Fibroblast of lung (primary cell): ENCODE results near the gene ITGB7. TPM values are rescaled to one million over a fixed set of nuclear protein-coding genes. Genes with fewer than 3 reads are reported as not detected.

ENCODE experiments used
- DNase-seq, 2 donors: peaks; one replicate each; pipeline versions ENCODE4 v3.0.0 to v3.0.0-alpha.2; 2010; ENCODE audit warnings: low read depth in 2 of 2
- H2AFZ ChIP-seq: 2 replicates; pipeline ENCODE4 v1.5.1; 2012; ENCODE audit warnings: low read length, control low read depth, inconsistent platforms
- H3K27ac ChIP-seq: 2 replicates; pipeline ENCODE4 v1.5.1; 2011; ENCODE audit warnings: low read length, control low read depth; ENCODE audit not compliant: insufficient read depth
- H3K27me3 ChIP-seq: 2 replicates; pipeline ENCODE4 v1.5.1; 2011; ENCODE audit warnings: mild to moderate bottlenecking, low read length; ENCODE audit not compliant: control insufficient read depth, insufficient read depth
- H3K36me3 ChIP-seq: 2 replicates; pipeline ENCODE4 v1.5.1; 2011; ENCODE audit warnings: low read length; ENCODE audit not compliant: control insufficient read depth, insufficient read depth
- H3K4me1 ChIP-seq: 2 replicates; pipeline ENCODE4 v1.5.1; 2011; ENCODE audit warnings: low read length; ENCODE audit not compliant: control insufficient read depth, insufficient read depth; ENCODE audit errors: extremely low read depth
- H3K4me2 ChIP-seq: 2 replicates; pipeline ENCODE4 v1.5.1; 2011; ENCODE audit warnings: low read length, control low read depth; ENCODE audit not compliant: insufficient read depth; ENCODE audit errors: extremely low read depth
- H3K4me3 ChIP-seq, 4 experiments: fragments of 200-600 bp in 1 of 4; sonication (generic) in 1 of 4; replicated peaks in 1 of 4; 2 replicates each; pipeline ENCODE4 v1.5.1; 2011 to 2016; ENCODE audit warnings: low read length in 4 of 4, low read depth in 3 of 4, mild to moderate bottlenecking in 3 of 4, control low read depth in 2 of 4, inconsistent platforms in 1 of 4, mixed read lengths in 1 of 4; ENCODE audit not compliant: insufficient read depth in 1 of 4; ENCODE audit errors: control extremely low read depth in 1 of 4
- H3K79me2 ChIP-seq: 2 replicates; pipeline ENCODE4 v1.5.1; 2012; ENCODE audit warnings: mild to moderate bottlenecking, low read length, inconsistent platforms; ENCODE audit not compliant: control insufficient read depth, insufficient read depth
- H3K9ac ChIP-seq: 2 replicates; pipeline ENCODE4 v1.5.1; 2011; ENCODE audit warnings: mild to moderate bottlenecking, low read length, control low read depth; ENCODE audit not compliant: insufficient read depth
- H3K9me3 ChIP-seq: 2 replicates; pipeline ENCODE4 v1.5.1; 2012; ENCODE audit warnings: low read depth, low read length; ENCODE audit not compliant: control insufficient read depth, insufficient read depth
- H4K20me1 ChIP-seq: 2 replicates; pipeline ENCODE4 v1.5.1; 2011; ENCODE audit warnings: low read length; ENCODE audit not compliant: control insufficient read depth, insufficient read depth; ENCODE audit errors: extremely low read depth
- CTCF ChIP-seq, 2 donors: IDR thresholded peaks in 1 of 2; conservative IDR thresholded peaks in 1 of 2; 1 replicate in 1 of 2; 2 replicates in 1 of 2; pipeline ENCODE4 v1.5.1; 2011 to 2012; ENCODE audit warnings: low read length in 2 of 2, control low read depth in 1 of 2, inconsistent platforms in 1 of 2, low read depth in 1 of 2, mild to moderate bottlenecking in 1 of 2
- EZH2 ChIP-seq: IDR thresholded peaks from 2 replicates; pipeline ENCODE4 v1.5.1; 2012; ENCODE audit warnings: low read length, control low read depth, mild to moderate bottlenecking; ENCODE audit errors: missing control alignments
- polyA plus RNA-seq, 2 donors: library from polyadenylated mRNA; depleted of rRNA in 1 of 2; stranded (reverse) in 1 of 2; unstranded in 1 of 2; fragments of >200 nt; gene quantifications; 2 replicates each; pipeline ENCODE4 v1.2.1, GENCODE V29; 2011 to 2012; ENCODE audit warnings: missing spikeins in 1 of 2
- total RNA-seq: library from RNA; depleted of rRNA; stranded (reverse); fragments of >200 nt; gene quantifications from 2 replicates; pipeline ENCODE4 v1.2.1, GENCODE V29; 2014

The ITGB7 gene
- total and polyA plus RNA-seq, 2 donors (not counting 1 experiment from before 2014, with no cell fraction given) = 0.20 to 0.50 TPM

- H3K9me3 ChIP-seq = no peaks in the 10 kb centered on the region
- H3K9ac ChIP-seq = no peak overlapping the region
- no peaks in the 10 kb centered on the region for H3K79me2 ChIP-seq
- peak; percentile 48 to 77 for DNase-seq
- no peak overlapping the region for H3K27ac ChIP-seq
- H4K20me1 ChIP-seq = no peaks in the 10 kb centered on the region
- peak; percentile 98 to 100 for TF ChIP-seq CTCF (conservative IDR thresholded peaks at IDR 0.05 in 1 of 2, IDR thresholded peaks at IDR 0.05 in 1 of 2; ENCODE audit: low read depth in 1 of 2, low read length in 2 of 2)
- no peak for TF ChIP-seq EZH2
- H3K4me3 ChIP-seq = no peak overlapping the region
- no peak overlapping the region for H3K4me2 ChIP-seq
- H2AFZ ChIP-seq = peak overlapping the region; percentile 67
- no peaks in the 10 kb centered on the region for H3K27me3 ChIP-seq
- no peaks in the 10 kb centered on the region for H3K36me3 ChIP-seq
- no peaks in the 10 kb centered on the region for H3K4me1 ChIP-seq
Observed at GRCh38 chr12:53159195-53159839, 47.7 kb downstream of the ITGB7 start.

DNA sequence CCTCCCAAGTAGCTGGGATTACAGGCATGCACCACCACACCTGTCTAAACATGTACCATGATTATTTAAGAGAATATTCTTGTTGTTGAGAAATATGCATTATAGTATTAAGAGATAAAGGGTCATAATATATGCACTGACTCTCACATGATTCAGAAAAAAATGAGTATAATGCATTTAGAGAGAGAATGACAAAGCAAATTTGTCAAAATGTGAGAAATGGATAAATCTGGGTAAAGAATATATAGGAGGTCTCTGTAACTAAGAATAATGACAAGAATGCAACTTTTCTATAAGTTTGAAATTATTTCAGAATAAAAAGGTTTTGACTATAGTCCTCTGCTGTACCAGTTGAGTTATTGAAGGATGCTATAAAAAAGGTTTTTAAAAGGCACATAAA is 54.7 kb downstream of the ITGB7 start:
- Histone ChIP-seq H3K27ac (no peak overlapping the region), H3K36me3 (no peaks in the 10 kb centered on the region), H3K9me3 (no peaks in the 10 kb centered on the region), H3K79me2 (no peaks in the 10 kb centered on the region), H2AFZ (no peak overlapping the region), H3K9ac (no peak overlapping the region), H3K4me1 (no peaks in the 10 kb centered on the region), H4K20me1 (no peaks in the 10 kb centered on the region), H3K27me3 (no peaks in the 10 kb centered on the region), H3K4me3 (no peak overlapping the region), H3K4me2 (no peak overlapping the region)
- TF ChIP-seq EZH2 = no peak
- TF ChIP-seq CTCF (conservative IDR thresholded peaks at IDR 0.05 in 1 of 2, IDR thresholded peaks at IDR 0.05 in 1 of 2; ENCODE audit: low read depth in 1 of 2, low read length in 2 of 2) = no peak
- no peak for DNase-seq

DNA sequence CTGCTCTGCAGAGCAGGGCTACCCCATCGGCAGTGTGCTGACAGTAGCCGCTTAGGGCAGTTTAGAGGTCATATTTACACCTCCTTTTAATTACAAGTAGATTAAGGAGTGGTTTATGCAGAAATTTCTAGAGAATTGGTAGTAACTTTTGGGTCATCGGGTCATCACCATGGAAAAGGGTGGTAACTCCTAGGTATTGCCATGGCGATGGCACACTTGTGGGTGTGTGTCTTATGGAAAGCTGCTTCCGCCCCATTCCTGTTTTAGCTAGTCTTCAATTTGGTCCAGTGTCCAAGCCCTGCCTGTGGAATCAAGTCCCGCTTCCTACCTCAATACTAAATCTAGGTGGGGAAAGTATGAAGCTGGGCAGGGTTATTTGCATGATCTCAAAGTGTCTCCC is 56.0 kb downstream of the ITGB7 start:
- no peak overlapping the region for H3K9ac ChIP-seq
- DNase-seq = no peak
- no peak overlapping the region for H2AFZ ChIP-seq
- TF ChIP-seq CTCF (conservative IDR thresholded peaks at IDR 0.05 in 1 of 2, IDR thresholded peaks at IDR 0.05 in 1 of 2; ENCODE audit: low read depth in 1 of 2, low read length in 2 of 2) = no peak
- TF ChIP-seq EZH2 = no peak
- no peaks in the 10 kb centered on the region for H3K79me2 ChIP-seq
- no peaks in the 10 kb centered on the region for H3K9me3 ChIP-seq
- no peaks in the 10 kb centered on the region for H4K20me1 ChIP-seq
- H3K4me3 ChIP-seq = no peak overlapping the region
- no peak overlapping the region for H3K27ac ChIP-seq
- no peaks in the 10 kb centered on the region for H3K27me3 ChIP-seq
- H3K36me3 ChIP-seq = no peaks in the 10 kb centered on the region
- no peak overlapping the region for H3K4me2 ChIP-seq
- H3K4me1 ChIP-seq = no peaks in the 10 kb centered on the region
